Body of pancreas (tissue), 4 donors: ENCODE data around the gene AKAP13.

ENCODE experiments used
- POLR2A ChIP-seq, 3 donors: fragments of 450-650 bp; IDR thresholded peaks; one replicate each; pipeline ENCODE4 v1.6.1; 2016; ENCODE audit warnings: antibody characterized with exemption in 3 of 3, mild to moderate bottlenecking in 2 of 3
- TF ChIP-seq, protein P1 (sequence below), 7 experiments: fragments of 450-650 bp in 4 of 7; fragments of 200-600 bp in 3 of 7; sonication (generic) in 3 of 7; IDR thresholded peaks; one replicate each; pipeline ENCODE4 v1.5.1; 2016 to 2019; ENCODE audit warnings: antibody characterized with exemption in 7 of 7

GRCh38 chr15:85743392-85744055, 363.1 kb downstream of the AKAP13 start:
- TF ChIP-seq, protein P1, sequence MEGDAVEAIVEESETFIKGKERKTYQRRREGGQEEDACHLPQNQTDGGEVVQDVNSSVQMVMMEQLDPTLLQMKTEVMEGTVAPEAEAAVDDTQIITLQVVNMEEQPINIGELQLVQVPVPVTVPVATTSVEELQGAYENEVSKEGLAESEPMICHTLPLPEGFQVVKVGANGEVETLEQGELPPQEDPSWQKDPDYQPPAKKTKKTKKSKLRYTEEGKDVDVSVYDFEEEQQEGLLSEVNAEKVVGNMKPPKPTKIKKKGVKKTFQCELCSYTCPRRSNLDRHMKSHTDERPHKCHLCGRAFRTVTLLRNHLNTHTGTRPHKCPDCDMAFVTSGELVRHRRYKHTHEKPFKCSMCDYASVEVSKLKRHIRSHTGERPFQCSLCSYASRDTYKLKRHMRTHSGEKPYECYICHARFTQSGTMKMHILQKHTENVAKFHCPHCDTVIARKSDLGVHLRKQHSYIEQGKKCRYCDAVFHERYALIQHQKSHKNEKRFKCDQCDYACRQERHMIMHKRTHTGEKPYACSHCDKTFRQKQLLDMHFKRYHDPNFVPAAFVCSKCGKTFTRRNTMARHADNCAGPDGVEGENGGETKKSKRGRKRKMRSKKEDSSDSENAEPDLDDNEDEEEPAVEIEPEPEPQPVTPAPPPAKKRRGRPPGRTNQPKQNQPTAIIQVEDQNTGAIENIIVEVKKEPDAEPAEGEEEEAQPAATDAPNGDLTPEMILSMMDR (IDR thresholded peaks at IDR 0.05): no peak
- no peak for TF ChIP-seq POLR2A (IDR thresholded peaks at IDR 0.05)
